ENCODE measurements around the gene HSD17B12.

GRCh38 chr11:43632181-43632580 is 48.4 kb upstream of the HSD17B12 start:
- TF ChIP-seq, protein P1, sequence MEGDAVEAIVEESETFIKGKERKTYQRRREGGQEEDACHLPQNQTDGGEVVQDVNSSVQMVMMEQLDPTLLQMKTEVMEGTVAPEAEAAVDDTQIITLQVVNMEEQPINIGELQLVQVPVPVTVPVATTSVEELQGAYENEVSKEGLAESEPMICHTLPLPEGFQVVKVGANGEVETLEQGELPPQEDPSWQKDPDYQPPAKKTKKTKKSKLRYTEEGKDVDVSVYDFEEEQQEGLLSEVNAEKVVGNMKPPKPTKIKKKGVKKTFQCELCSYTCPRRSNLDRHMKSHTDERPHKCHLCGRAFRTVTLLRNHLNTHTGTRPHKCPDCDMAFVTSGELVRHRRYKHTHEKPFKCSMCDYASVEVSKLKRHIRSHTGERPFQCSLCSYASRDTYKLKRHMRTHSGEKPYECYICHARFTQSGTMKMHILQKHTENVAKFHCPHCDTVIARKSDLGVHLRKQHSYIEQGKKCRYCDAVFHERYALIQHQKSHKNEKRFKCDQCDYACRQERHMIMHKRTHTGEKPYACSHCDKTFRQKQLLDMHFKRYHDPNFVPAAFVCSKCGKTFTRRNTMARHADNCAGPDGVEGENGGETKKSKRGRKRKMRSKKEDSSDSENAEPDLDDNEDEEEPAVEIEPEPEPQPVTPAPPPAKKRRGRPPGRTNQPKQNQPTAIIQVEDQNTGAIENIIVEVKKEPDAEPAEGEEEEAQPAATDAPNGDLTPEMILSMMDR (conservative IDR thresholded peaks at IDR 0.05; ENCODE audit: low read depth in 2 of 2): no peak
- TF ChIP-seq, protein P2, sequence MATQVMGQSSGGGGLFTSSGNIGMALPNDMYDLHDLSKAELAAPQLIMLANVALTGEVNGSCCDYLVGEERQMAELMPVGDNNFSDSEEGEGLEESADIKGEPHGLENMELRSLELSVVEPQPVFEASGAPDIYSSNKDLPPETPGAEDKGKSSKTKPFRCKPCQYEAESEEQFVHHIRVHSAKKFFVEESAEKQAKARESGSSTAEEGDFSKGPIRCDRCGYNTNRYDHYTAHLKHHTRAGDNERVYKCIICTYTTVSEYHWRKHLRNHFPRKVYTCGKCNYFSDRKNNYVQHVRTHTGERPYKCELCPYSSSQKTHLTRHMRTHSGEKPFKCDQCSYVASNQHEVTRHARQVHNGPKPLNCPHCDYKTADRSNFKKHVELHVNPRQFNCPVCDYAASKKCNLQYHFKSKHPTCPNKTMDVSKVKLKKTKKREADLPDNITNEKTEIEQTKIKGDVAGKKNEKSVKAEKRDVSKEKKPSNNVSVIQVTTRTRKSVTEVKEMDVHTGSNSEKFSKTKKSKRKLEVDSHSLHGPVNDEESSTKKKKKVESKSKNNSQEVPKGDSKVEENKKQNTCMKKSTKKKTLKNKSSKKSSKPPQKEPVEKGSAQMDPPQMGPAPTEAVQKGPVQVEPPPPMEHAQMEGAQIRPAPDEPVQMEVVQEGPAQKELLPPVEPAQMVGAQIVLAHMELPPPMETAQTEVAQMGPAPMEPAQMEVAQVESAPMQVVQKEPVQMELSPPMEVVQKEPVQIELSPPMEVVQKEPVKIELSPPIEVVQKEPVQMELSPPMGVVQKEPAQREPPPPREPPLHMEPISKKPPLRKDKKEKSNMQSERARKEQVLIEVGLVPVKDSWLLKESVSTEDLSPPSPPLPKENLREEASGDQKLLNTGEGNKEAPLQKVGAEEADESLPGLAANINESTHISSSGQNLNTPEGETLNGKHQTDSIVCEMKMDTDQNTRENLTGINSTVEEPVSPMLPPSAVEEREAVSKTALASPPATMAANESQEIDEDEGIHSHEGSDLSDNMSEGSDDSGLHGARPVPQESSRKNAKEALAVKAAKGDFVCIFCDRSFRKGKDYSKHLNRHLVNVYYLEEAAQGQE (IDR thresholded peaks at IDR 0.05; ENCODE audit: unreplicated experiment): no peak
- no peak for TF ChIP-seq ZNF114 (CRISPR knock-in tag; IDR thresholded peaks at IDR 0.05)
- TF ChIP-seq POLR2AphosphoS5 (IDR thresholded peaks at IDR 0.05; ENCODE audit: low read depth): no peak
- TF ChIP-seq EZH2 (IDR thresholded peaks at IDR 0.05; ENCODE audit: low read depth, unreplicated experiment): no peak
- no peak for TF ChIP-seq EZH2phosphoT487 (IDR thresholded peaks at IDR 0.05; ENCODE audit: unreplicated experiment)
- TF ChIP-seq ZNF331 (CRISPR knock-in tag; IDR thresholded peaks at IDR 0.05; ENCODE audit: low read depth): no peak
- TF ChIP-seq ZNF462 (CRISPR knock-in tag; IDR thresholded peaks at IDR 0.05): no peak
- TF ChIP-seq JUNB (IDR thresholded peaks at IDR 0.05; ENCODE audit: unreplicated experiment): no peak
- no peak for TF ChIP-seq CREB1 (CRISPR knock-in tag; IDR thresholded peaks at IDR 0.05; ENCODE audit: low read depth)
- TF ChIP-seq STAT1 (IDR thresholded peaks at IDR 0.05; ENCODE audit: unreplicated experiment): no peak

All from GM23338 (cell line).